HFFc6 (cell line): ENCODE results near the gene CYP26B1. TPM values are rescaled to one million over a fixed set of nuclear protein-coding genes. Genes with fewer than 3 reads are reported as not detected.

Experiments
- DNase-seq: peaks from one replicate; pipeline ENCODE4 v3.0.0-alpha.2; 2018
- H3K27ac Mint-ChIP-seq: 2 replicates; pipeline ENCODE4 v1.8.0; 2020; ENCODE audit warnings: mild to moderate bottlenecking, mixed read lengths
- H3K27me3 Mint-ChIP-seq: 2 replicates; pipeline ENCODE4 v1.8.0; 2021; ENCODE audit warnings: mild to moderate bottlenecking, moderate library complexity, mixed read lengths; ENCODE audit not compliant: insufficient read depth
- H3K36me3 Mint-ChIP-seq: 2 replicates; pipeline ENCODE4 v1.8.0; 2021; ENCODE audit warnings: low read depth, mixed read lengths
- H3K4me1 Mint-ChIP-seq: 2 replicates; pipeline ENCODE4 v1.8.0; 2020; ENCODE audit warnings: low read depth, mixed read lengths
- H3K4me3 Mint-ChIP-seq: 2 replicates; pipeline ENCODE4 v1.8.0; 2020; ENCODE audit warnings: mild to moderate bottlenecking, moderate library complexity, mixed read lengths
- H3K9me3 Mint-ChIP-seq: 2 replicates; pipeline ENCODE4 v1.8.0; 2020; ENCODE audit warnings: mild to moderate bottlenecking, mixed read lengths
- total RNA-seq, 6 experiments: library from RNA; stranded (reverse); fragmentation: NEBNext Ultra II Directional; extraction: Animal tissue kit (Norgen Biotek cat#: 25700); gene quantifications; 2 replicates in 1 of 6; 3 replicates in 5 of 6; pipeline ENCODE4 v1.2.3, GENCODE V29; 2021
- TF ChIP-seq, protein P1 (sequence below): fragments of 200-600 bp; sonication (generic); IDR thresholded peaks from 2 replicates; pipeline ENCODE4 v1.5.0; 2021; ENCODE audit warnings: antibody characterized with exemption, mild to moderate bottlenecking

Gene CYP26B1
- total RNA-seq, 6 experiments from 2014 or later, result 0.05 to 0.66 (median 0.14) TPM; not detected in 1

- peaks cover 27% of the 10 kb centered on the region for H3K4me1 Mint-ChIP-seq
- no peaks in the 10 kb centered on the region; the same call in 1 of the 2 replicates for H3K9me3 Mint-ChIP-seq
- peaks cover 5% of the 10 kb centered on the region; the same call in 1 of the 2 replicates for H3K36me3 Mint-ChIP-seq
- H3K27me3 Mint-ChIP-seq, result peaks cover 43% of the 10 kb centered on the region
- peak overlapping the region; percentile 50; the same call in 1 of the 2 replicates for H3K4me3 Mint-ChIP-seq
- TF ChIP-seq, protein P1, sequence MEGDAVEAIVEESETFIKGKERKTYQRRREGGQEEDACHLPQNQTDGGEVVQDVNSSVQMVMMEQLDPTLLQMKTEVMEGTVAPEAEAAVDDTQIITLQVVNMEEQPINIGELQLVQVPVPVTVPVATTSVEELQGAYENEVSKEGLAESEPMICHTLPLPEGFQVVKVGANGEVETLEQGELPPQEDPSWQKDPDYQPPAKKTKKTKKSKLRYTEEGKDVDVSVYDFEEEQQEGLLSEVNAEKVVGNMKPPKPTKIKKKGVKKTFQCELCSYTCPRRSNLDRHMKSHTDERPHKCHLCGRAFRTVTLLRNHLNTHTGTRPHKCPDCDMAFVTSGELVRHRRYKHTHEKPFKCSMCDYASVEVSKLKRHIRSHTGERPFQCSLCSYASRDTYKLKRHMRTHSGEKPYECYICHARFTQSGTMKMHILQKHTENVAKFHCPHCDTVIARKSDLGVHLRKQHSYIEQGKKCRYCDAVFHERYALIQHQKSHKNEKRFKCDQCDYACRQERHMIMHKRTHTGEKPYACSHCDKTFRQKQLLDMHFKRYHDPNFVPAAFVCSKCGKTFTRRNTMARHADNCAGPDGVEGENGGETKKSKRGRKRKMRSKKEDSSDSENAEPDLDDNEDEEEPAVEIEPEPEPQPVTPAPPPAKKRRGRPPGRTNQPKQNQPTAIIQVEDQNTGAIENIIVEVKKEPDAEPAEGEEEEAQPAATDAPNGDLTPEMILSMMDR, result no peak
- DNase-seq, result no peak
- H3K27ac Mint-ChIP-seq, result no peak overlapping the region
Observed at GRCh38 chr2:72144632-72145288, 2.9 kb downstream of the CYP26B1 start.

- Mint-ChIP-seq H3K4me1 (peaks cover 22% of the 10 kb centered on the region), H3K9me3 (no peaks in the 10 kb centered on the region; the same call in 1 of the 2 replicates), H3K4me3 (no peak overlapping the region), H3K27ac (no peak overlapping the region), H3K36me3 (peaks cover 5% of the 10 kb centered on the region; the same call in 1 of the 2 replicates), H3K27me3 (peaks cover 42% of the 10 kb centered on the region)
- TF ChIP-seq, protein P1, result no peak
- no peak for DNase-seq
Observed at GRCh38 chr2:72144274-72144631, 3.4 kb downstream of the CYP26B1 start.

DNA sequence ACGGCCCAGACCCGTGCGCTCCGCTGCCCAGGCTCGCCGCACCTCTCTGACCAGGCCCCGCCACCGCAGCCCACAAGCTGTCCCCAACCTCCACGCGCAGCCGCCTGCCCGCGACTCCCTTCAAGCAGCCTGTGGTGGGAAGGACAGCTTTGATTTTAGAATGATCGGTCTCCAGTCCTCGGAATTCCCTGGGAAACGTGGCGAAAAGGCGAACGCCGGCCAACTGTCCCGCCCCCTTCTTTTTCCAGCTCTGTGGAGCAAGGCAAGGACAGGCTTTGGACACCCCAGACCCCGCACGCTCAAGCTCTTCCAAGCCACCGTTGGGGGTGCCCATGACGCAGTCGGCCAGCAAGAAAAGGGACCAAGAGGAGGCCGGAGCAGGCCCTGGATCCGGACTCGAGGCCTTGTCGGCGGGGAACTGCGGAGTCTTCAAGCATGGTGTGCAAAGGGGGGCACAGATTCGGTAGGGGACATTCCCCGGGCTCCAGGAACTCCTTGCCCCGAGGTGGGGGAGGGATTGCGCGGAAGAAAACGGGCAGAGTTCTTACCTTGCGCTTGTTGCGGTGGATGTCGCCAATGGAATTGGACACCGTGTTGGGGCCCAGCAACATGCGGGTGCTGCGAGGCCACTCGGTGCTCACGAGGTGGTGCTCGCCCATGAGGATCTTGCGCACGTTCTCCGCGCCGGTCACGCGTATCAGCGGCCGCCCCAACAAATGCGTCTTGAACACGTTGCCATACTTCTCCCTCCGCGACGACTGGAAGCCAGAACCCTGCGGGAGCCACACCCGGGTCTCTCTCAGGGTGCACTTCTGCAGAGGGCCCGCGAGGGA, 4.0 kb downstream of the CYP26B1 start:
- Mint-ChIP-seq H3K4me3 (no peak overlapping the region), H3K27ac (no peak overlapping the region), H3K27me3 (peaks cover 38% of the 10 kb centered on the region), H3K36me3 (peaks cover 5% of the 10 kb centered on the region; the same call in 1 of the 2 replicates), H3K9me3 (no peaks in the 10 kb centered on the region; the same call in 1 of the 2 replicates), H3K4me1 (peaks cover 16% of the 10 kb centered on the region)
- TF ChIP-seq, protein P1, result no peak
- DNase-seq, result no peak

DNA sequence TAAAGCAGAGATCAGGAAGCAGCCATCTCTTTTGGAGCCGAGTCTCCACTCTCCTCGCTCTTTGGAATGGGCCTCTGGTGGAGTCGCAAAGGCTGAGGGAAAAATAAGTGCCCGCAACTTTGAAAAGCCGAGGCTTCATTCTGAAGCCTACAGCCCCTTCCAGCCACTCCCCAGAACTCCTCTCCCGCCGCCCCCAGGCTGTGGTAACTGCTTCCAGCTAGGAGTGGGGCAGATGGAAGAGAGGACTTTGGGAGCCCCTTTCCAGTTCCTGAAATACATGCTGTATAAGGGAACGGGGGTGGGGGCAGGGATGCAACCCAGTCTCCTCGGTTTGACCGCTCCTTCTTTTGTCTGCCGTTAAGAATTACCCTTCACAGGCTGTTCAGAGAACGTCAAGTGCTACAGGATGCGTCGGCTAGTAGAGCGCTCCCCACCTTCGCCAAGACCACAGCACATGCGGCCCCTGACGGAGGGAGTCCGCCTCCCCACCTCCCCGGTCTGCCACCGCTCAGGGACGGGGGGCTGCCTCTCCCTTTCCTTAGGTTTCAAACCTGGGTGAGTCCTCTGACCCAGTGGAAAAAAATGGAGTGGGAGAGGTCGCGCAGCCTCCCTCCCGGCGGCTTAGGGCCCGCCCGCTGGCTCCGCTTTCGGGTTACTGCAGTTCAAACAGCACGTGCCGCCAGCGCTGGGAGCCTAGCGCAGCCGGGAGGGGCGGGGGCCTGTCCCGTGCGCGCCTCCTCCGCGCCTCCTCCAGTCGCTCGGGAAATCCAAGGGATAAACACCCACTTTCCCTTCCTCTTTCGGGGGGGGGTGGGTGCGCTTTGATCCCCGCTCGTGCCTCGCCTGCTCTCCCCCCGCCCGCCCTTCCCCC, 4.9 kb downstream of the CYP26B1 start:
- no peak for DNase-seq
- Mint-ChIP-seq H3K27ac (no peak overlapping the region), H3K36me3 (peaks cover 5% of the 10 kb centered on the region; the same call in 1 of the 2 replicates), H3K4me3 (no peak overlapping the region), H3K4me1 (peaks cover 11% of the 10 kb centered on the region), H3K9me3 (no peaks in the 10 kb centered on the region; the same call in 1 of the 2 replicates), H3K27me3 (peaks cover 32% of the 10 kb centered on the region)
- TF ChIP-seq, protein P1, result no peak

GRCh38 chr2:72141881-72142451, 5.7 kb downstream of the CYP26B1 start:
- TF ChIP-seq, protein P1, result no peak
- Mint-ChIP-seq H3K4me1 (peaks cover 11% of the 10 kb centered on the region), H3K36me3 (peaks cover 4% of the 10 kb centered on the region; the same call in 1 of the 2 replicates), H3K9me3 (no peaks in the 10 kb centered on the region; the same call in 1 of the 2 replicates), H3K27ac (no peak overlapping the region), H3K27me3 (peaks cover 31% of the 10 kb centered on the region), H3K4me3 (no peak overlapping the region)
- DNase-seq, result no peak
